Skeletal muscle satellite cell (primary cell): ENCODE data around the gene EPS8L1.
A peak's percentile ranks its signal among the peaks of the same experiment; 100 is the strongest.

Experiments used
- H3K27me3 ChIP-seq: 2 replicates; pipeline ENCODE4 v1.7.0; 2013; ENCODE audit warnings: low read length; ENCODE audit not compliant: control insufficient read depth, insufficient read depth
- H3K36me3 ChIP-seq: 2 replicates; pipeline ENCODE4 v1.7.0; 2013; ENCODE audit warnings: mild to moderate bottlenecking, control low read depth, low read length; ENCODE audit not compliant: insufficient read depth
- H3K4me1 ChIP-seq: 2 replicates; pipeline ENCODE4 v1.7.0; 2013; ENCODE audit warnings: low read length; ENCODE audit not compliant: control insufficient read depth, insufficient read depth
- H3K4me2 ChIP-seq: 2 replicates; pipeline ENCODE4 v1.7.0; 2013; ENCODE audit warnings: mild to moderate bottlenecking, low read length
- H3K4me3 ChIP-seq: 2 replicates; pipeline ENCODE4 v1.7.0; 2013; ENCODE audit warnings: low read length
- H3K9ac ChIP-seq: 2 replicates; pipeline ENCODE4 v1.7.0; 2013; ENCODE audit warnings: mild to moderate bottlenecking, low read depth, low read length, moderate library complexity
- H3K9me3 ChIP-seq: replicated peaks from 2 replicates; pipeline ENCODE4 v1.7.0; 2013; ENCODE audit warnings: mild to moderate bottlenecking, control low read depth, low read length

The EPS8L1 gene

GRCh38 chr19:55082020-55082851, 6.6 kb downstream of the EPS8L1 start:
- Histone ChIP-seq H3K4me2 (peak overlapping the region; percentile 85), H3K4me3 (no peak overlapping the region), H3K27me3 (peaks cover 72% of the 10 kb centered on the region), H3K36me3 (no peaks in the 10 kb centered on the region), H3K4me1 (peaks cover 24% of the 10 kb centered on the region), H3K9ac (no peak overlapping the region), H3K9me3 (peaks cover 3% of the 10 kb centered on the region)

DNA sequence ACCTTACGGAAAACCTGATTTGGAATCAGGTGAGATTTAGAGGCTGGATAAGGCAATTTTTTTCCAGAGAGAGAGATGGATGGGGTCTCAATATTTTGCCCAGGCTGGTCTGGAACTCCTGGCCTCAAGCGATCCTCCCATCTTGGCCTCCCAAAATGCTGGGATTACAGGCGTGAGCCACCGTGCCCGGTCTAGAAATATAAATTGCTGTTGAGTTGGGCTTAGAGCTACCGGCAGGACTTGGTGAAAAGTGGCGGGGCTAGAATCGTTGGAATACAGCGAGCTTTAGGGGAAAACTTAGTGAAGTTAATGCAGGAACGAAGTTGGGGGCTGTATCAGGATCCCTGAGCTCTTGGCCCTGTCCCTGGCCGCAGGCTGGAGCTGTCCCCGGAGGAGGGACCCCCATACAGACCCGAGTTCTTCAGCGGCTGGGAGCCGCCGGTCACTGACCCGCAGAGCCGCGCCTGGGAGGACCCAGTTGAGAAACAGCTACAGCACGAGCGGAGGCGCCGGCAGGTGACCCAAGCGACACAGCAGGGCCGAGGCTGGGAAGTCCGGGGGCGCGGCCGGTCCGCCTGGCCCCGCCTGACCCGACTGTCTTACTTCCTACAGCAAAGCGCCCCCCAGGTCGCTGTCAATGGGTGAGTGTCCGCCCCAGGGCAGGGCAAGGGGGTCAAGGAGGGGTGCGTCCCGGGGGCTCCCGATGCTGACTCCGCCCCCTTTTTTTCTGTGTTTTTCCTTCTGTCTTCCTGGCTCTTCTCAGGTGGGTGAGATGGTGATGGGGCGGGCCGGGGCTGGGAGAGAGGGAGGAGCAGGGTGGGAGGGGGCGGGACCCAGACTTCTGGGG, 7.6 kb downstream of the EPS8L1 start:
- no peak overlapping the region for H3K9ac ChIP-seq
- peaks cover 3% of the 10 kb centered on the region for H3K9me3 ChIP-seq
- peaks cover 70% of the 10 kb centered on the region for H3K27me3 ChIP-seq
- no peak overlapping the region for H3K4me3 ChIP-seq
- no peak overlapping the region for H3K4me2 ChIP-seq
- no peaks in the 10 kb centered on the region for H3K36me3 ChIP-seq
- H3K4me1 ChIP-seq: peaks cover 34% of the 10 kb centered on the region

GRCh38 chr19:55084416-55084815, 8.7 kb downstream of the EPS8L1 start:
- Histone ChIP-seq H3K4me1 (peaks cover 37% of the 10 kb centered on the region), H3K9ac (no peak overlapping the region), H3K4me3 (no peak overlapping the region), H3K4me2 (no peak overlapping the region), H3K9me3 (peaks cover 3% of the 10 kb centered on the region), H3K27me3 (peaks cover 64% of the 10 kb centered on the region), H3K36me3 (no peaks in the 10 kb centered on the region)

GRCh38 chr19:55085923-55086715, 10.4 kb downstream of the EPS8L1 start:
- Histone ChIP-seq H3K36me3 (peaks cover 7% of the 10 kb centered on the region), H3K4me2 (peak overlapping the region; percentile 100), H3K9me3 (peaks cover 3% of the 10 kb centered on the region), H3K4me3 (peak overlapping the region; percentile 75), H3K4me1 (peaks cover 29% of the 10 kb centered on the region), H3K27me3 (peaks cover 49% of the 10 kb centered on the region), H3K9ac (peak overlapping the region; percentile 52)

DNA sequence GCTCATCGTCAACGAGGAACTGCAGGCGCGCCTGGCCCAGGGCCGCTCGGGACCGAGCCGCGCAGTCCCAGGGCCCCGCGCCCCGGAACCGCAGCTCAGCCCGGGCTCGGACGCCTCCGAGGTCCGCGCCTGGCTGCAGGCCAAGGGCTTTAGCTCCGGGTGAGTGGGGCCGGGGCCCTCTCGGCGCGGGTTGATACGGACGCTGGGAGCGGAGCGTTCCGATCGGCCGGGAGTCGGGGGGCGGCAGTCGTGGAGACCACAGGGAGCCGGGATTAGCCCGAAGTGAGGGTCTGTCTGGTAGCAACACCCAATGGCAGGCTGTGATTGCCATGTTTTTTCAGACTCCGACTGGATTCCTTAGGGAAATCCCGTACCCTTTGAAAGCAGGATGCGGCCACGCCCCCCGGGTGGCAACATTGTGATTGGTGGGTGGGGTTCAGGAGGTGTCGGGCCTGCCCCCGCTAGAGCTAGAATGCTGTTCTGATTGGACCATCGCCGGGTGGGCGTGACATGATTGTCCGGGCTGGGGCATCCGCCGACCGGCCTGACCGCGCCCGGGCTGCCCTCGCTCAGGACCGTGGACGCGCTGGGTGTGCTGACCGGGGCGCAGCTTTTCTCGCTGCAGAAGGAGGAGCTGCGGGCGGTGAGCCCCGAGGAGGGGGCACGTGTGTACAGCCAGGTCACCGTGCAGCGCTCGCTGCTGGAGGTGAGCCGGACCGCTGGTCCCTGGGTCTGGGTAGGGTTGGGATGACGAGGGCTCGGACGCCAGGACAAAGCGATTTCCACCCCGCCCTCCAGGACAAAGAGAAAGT, 11.3 kb downstream of the EPS8L1 start:
- peaks cover 41% of the 10 kb centered on the region for H3K27me3 ChIP-seq
- peaks cover 3% of the 10 kb centered on the region for H3K9me3 ChIP-seq
- H3K4me1 ChIP-seq: peaks cover 23% of the 10 kb centered on the region
- H3K36me3 ChIP-seq: peaks cover 9% of the 10 kb centered on the region
- H3K4me2 ChIP-seq: peak overlapping the region; percentile 100
- peak overlapping the region; percentile 68 for H3K9ac ChIP-seq
- H3K4me3 ChIP-seq: peak overlapping the region; percentile 75

GRCh38 chr19:55087542-55087901, 11.9 kb downstream of the EPS8L1 start:
- Histone ChIP-seq H3K27me3 (peaks cover 35% of the 10 kb centered on the region), H3K4me2 (peak overlapping the region; percentile 100), H3K9ac (peak overlapping the region; percentile 68), H3K36me3 (peaks cover 9% of the 10 kb centered on the region), H3K4me3 (peak overlapping the region; percentile 75), H3K4me1 (peaks cover 18% of the 10 kb centered on the region), H3K9me3 (no peaks in the 10 kb centered on the region)

DNA sequence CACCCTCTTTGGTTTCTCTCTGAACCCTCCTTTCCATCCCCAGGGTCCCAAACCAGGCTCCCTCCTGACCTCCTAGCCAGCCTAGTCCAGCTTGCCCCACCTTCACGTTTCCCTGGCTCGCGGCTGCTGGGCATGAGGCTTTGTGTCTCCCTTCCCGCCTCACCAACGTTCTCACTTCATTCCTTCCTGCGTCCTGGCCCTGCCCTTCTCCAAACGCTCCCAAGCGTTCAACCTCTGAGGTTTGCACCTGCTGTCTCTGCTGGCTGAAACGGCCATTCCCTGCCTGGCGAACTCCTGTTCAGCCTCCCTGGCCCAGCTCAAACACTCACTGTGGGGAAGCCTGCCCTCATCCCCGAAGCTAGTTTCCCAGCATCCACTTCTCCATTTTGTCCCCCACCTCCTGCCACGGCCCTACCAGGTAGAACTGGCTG, 12.4 kb downstream of the EPS8L1 start:
- Histone ChIP-seq H3K36me3 (peaks cover 12% of the 10 kb centered on the region), H3K4me3 (peak overlapping the region; percentile 75), H3K4me2 (peak overlapping the region; percentile 100), H3K4me1 (peaks cover 18% of the 10 kb centered on the region), H3K9ac (peak overlapping the region; percentile 68), H3K27me3 (peaks cover 32% of the 10 kb centered on the region), H3K9me3 (no peaks in the 10 kb centered on the region)

- peaks cover 18% of the 10 kb centered on the region for H3K4me1 ChIP-seq
- H3K9ac ChIP-seq: no peak overlapping the region
- H3K27me3 ChIP-seq: peaks cover 26% of the 10 kb centered on the region
- H3K36me3 ChIP-seq: peaks cover 12% of the 10 kb centered on the region
- H3K4me3 ChIP-seq: no peak overlapping the region
- H3K9me3 ChIP-seq: no peaks in the 10 kb centered on the region
- H3K4me2 ChIP-seq: peak overlapping the region; percentile 100
These were observed 13.1 kb downstream of the EPS8L1 start for GRCh38 chr19:55088543-55089341.

- Histone ChIP-seq H3K4me3 (no peak overlapping the region), H3K9me3 (no peaks in the 10 kb centered on the region), H3K27me3 (peaks cover 19% of the 10 kb centered on the region), H3K4me1 (peaks cover 18% of the 10 kb centered on the region), H3K9ac (no peak overlapping the region), H3K4me2 (no peak overlapping the region), H3K36me3 (peaks cover 14% of the 10 kb centered on the region)
These were observed 13.8 kb downstream of the EPS8L1 start for GRCh38 chr19:55089342-55089944.

DNA sequence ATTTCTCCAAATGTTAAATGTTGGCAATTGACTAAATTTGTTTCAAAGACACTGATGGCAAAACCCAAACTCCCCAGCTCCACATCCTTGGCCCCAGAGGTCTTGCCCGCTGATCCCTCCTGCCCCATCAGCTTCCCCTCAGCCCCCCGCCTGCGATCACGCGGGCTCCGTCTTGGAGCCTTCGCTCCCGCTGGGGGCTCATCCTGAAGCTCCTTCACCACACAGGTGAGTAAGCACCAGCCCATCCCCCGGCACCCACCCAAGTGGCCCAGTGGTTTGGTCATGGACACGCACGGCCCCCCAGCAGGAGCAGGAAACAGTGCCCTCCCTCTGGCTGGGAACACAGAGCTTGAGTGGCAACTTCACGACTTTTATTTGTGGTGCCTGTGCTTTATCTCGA, 14.9 kb downstream of the EPS8L1 start:
- Histone ChIP-seq H3K4me1 (peaks cover 18% of the 10 kb centered on the region), H3K4me2 (no peak overlapping the region), H3K27me3 (peaks cover 11% of the 10 kb centered on the region), H3K9ac (no peak overlapping the region), H3K9me3 (no peaks in the 10 kb centered on the region), H3K4me3 (no peak overlapping the region), H3K36me3 (peaks cover 24% of the 10 kb centered on the region)
